GM18507 (cell line): Measurements from ENCODE around the gene SNN.
A peak's percentile ranks its signal among the peaks of the same experiment; 100 is the strongest.

ENCODE experiments used
- DNase-seq: peaks from one replicate; pipeline ENCODE4 v3.0.0; 2011; ENCODE audit warnings: low read depth; ENCODE audit not compliant: insufficient read length; ENCODE audit errors: extremely low spot score
- FAIRE-seq: peaks from 2 replicates; lab custom pipeline; 2011; peaks lifted over from hg19 to GRCh38; lab: Jason Lieb, UNC

The SNN gene

DNA sequence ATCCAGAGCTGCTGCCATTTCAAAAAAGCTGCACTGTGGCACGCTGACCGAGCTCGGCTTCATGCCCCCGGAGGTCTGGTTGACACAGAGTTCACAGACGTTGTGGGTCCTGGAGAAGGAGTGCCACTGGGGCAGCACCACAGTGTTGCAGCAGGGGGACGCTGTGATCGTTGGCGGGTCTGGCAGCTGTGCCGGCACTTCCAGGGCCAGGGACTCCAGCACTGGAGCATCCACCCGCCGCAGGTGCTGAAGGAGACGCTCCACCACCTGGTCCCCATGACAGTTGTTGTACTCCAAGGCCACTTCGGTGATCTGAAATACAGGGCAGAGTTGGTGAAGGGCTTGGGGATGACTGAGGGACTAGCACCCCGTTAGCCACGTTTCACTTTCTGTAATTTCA lies 23.5 kb downstream of the SNN start:
- FAIRE-seq, result no peak
- DNase-seq, result no peak

DNA sequence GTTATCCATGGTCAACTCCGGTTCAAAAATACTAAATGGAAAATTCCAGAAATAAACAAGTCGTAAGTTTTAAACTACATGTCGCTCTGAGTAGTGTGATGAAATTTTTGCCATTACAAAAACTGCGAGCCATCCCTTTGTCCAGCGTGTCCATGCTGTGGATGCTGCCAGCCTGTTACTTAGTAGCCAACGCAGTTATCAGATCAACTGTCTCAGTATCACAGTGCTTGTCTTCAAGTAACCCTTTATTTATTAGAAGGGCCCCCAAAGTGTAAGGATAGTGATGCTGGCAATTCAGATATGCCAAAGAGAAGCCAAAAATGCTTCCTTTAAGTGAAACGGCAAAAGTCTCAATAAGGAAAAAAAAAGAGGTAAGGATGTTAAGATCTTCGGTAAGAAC lies 23.9 kb downstream of the SNN start:
- DNase-seq (no peak), FAIRE-seq (no peak)

DNA sequence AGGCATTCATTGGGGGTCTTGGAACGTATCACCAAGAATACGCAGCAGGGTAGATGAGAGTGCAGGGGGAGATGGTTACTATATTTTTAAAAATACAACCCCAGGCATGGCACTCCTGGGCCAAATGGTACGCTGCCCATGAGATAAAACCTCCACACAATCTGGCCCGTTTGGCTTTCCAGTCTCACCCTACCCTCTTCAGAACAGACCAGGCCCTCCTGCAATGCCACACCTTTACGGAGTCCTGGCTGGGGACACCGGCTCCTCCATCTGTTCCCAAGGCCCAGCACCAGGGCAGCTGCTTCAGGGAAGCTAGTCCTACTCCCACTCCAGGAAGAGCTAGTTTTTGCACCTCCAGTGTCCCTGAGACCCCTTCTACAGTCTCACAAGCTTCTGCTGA lies 24.4 kb downstream of the SNN start:
- DNase-seq (no peak), FAIRE-seq (no peak)

DNA sequence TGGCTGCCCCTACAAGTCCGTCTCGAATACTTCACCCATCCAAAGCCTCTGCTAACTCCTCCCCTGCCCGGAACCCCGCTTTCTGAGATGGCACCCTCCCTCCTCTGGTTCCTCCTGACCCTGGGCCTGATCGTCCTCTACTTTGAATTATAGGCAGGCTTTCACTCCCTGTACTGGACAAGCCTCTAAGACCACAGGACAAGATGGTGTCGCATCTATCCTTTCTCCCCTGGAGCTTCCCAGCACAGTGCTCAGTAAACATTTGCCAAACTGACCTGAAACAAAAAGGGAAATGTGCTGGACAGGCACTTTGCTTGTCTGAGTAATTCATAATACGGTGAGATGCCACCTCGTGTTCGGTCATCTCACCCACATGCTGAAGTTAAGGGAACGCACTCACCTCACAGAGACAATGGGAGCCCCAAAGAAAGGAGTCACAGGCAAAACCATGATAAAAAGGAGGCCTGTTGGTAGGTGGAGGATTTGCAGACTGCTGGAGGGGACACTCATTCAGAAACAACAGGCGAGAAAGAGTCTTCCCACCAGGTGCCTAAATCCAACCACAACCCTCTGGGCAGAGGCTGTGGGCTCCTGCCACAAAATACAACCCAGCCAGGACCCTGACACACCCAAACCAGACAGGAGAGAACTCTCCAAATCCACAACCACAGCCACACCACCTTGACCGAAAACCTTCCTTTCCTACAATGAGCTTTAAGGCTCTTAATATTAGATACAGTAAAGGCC lies 28.2 kb downstream of the SNN start:
- DNase-seq, result no peak
- FAIRE-seq, result no peak

DNA sequence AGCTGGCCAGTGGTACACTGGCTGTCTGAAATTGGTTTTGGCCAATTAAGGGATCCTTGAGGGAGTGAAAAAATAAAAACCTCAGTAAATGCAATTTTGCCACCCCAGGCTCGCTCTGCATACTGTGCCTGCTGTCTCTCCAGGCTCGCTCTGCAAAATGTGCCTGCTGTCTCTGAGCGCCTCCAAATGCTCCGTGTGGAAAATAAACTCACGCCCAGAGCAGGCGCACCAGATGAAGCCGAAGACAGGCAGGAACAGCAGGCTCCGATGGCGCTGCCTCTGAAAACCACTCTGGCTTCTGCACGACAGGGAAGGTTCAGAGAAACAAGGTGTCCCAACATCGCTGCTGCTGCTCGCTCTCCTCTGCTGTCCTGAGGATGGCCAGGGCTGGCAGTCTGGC lies 29.1 kb downstream of the SNN start:
- DNase-seq, result no peak

DNA sequence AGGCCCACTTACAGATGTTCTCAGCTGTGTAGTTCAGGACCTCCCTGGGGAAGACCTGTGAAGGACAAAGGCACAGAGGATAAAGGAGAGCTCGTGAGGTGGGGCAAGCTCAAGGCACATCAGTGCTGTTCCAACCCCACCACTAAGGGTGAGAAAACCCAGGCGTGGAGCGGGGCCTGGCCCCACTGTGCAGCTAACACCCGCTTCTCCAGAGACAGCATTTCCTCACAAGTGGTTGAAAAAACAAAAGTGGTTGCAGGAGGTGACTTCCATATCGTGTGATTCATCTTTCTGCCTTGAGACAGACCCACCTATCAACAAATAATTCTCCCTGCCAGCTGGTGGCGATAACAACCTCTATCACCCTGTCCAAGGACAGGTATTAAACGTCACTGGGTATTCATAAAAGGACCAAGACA lies 30.0 kb downstream of the SNN start:
- FAIRE-seq (no peak), DNase-seq (no peak)

More for the DNA sequence above, 29.1 kb downstream of the SNN start:
- FAIRE-seq, result no peak

DNA sequence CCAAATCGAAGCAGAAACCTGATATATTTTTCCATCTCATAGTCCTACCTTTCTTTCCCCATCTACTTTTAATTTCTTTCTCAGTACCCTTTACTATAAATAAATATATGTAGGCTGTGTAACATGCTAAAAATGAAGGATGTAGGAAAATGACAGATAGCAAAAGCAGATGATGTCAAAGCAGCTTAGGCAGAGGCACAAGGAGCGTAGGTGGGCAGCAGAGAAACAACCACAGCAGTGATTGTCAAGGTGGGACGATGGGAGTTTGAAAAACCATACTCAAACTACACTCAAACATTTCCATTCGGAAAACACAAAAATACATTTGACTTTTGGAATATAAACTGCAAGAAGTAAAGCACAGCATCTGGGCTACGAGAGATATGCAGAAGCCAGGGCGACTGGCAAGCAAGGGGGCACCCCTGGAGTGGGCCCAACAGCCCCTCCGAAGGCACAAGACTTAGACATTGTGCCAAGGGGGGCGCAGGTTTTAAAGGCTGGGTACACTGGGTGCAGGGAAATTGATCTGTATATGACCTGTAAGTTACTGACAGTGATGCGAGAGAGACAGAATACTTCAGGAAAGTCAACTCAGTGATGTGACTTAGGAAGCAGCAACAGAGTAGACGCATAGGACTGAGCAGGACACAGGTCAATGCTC lies 31.1 kb downstream of the SNN start:
- FAIRE-seq (no peak), DNase-seq (no peak)

DNA sequence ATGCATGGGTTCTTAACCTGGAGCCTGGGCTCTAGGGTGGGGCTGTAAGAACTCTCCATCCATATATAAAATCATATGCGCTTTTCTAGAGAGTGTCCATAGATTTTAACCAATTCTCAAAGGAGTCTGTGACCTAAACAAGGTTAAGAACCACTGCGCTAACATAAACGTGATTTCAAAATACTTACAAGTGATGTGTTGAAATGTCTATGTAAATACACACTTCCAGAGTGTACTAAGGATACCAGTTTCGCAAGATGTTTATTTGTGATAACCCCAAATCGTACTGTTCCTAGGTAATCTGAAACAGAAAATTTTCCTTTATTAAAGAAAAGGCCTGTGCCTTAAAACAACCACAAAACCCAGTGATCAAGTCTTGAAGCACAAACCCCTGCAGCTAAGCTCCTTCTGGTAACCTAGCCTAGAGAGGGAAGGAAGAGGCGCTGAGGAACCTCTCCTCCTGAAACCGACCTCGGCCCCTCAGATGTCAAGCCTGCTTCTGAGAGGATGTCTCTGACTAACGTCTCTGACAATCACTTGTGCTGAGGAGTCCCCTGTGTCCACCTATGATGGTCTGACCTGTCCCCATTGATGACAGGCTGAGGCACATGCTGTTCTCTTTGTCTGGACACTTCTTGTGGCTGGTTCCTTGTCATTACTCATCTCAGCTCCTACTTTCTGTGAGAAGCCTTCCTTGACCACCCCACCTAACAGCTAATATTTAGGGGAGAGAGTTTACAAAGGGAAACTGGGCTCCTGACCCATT lies 32.2 kb downstream of the SNN start:
- FAIRE-seq (no peak), DNase-seq (no peak)

DNA sequence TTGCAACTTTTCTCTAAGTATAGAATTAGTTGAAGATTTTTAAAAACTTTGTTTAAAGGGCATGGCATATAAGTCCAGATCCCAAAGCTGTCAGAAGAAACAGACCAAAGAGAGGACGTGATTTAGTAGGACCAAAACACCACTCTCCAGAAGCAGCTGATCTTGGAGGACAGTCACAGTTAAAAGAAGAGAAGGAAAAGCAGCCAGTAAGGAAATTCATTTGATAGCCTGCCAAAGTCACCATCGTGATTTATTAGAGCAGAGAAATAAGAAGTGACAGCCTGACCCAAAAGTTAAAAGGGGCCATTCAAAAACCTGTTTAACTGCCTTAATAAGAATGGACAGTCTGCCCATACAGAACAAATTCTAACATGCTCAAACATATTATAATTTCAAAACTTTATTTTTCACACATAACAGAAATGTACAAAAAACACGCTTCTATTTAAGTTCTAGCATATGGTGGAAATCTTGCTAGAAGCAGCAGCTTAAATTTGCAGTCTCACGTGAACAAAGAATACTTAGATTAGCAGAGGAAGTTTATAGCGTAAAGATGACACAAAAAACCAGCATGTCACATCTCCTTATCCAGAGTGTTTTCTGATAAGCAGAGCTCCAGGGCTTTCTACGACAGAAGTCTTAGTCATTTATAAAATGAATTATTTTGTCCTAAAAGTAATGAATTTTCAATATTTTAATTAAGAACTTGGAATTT lies 37.2 kb downstream of the SNN start:
- DNase-seq (no peak), FAIRE-seq (no peak)

DNA sequence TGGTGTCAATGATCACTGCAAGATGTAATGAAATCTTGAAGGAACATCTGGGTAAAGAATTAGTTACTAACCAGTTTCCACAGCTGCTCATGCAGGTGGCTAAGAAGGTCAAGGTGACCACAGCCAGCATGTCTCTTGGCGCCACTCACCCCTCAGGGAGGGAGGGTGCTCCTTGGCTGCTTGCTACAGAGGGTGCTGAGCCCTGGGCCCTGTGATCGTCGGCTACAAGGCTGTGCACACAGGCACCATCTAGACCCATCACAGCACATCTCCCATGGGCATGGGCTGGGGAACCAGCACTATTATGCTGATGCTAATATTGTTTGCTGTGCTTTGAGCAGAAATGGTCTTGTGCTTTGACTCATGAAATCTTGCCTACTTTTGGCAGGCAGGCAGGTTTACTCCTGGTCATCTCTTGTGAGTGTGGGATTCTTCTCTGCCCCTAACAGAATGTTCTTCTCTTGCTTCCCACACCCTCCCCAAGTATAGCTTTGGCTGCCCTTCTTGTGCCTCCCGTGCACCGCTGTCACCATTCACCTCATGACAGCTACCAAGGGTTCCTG lies 38.0 kb downstream of the SNN start:
- FAIRE-seq (peak; percentile 81), DNase-seq (no peak)

DNA sequence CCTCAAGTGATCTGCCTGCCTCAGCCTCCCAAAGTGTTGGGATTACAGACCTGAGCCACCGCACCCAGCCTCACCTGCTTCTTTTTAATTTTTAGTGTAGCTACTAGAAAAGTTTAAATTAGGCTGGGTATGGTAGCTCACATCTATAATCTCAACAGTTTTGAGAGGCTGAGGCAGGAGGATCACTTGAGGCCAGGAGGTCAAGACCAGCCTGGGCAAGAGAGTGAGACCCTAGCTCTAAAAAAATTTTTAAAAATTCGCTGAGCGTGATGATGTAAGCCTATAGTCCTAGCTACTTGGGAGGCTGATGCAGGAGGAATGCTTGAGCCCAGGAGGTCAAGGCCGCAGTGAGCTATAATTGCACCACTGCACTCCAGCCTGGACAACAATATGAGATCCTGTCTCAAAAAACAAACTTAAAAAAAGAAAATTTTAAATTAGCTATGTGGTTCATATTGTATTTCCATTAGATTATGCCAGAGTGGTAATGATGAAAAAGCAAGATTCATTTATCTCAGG lies 39.5 kb downstream of the SNN start:
- no peak for DNase-seq
- no peak for FAIRE-seq

DNA sequence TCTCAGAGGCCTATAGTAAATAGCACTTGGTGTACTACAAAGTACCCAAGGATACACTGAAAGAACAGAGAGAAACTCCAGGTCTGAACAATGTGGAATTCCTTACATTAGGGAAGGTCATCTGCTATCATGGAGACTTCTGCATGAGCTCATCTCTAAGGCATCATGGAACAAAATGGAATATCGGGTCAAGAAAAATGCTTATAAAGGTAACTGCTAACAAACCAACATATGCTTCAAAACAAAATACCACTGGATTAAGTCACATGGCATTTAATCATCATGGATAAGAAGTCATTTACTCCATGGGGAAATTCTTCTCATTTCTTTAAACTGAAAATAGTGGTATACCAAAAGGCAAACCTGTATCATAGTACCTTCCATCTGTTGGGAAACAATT lies 40.2 kb downstream of the SNN start:
- FAIRE-seq (no peak), DNase-seq (no peak)

DNA sequence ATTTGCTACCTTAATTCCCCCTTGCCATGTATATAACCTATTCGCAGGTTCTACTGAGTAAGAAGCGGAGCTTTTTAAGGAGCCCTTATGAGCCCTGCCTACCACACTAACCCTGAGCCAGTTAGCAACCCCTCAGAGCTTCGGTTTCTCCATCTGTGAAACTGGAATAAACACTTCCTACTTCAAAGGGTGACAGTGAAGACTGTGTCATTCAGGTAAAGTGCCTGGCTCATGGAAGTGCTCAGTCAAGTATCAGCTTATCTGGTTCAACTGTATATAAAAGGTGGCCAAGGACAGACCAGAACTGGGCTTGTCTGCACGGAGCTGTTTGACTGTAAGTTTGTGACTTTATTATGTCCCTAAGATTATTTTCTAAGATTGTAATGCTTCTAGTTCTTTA lies 43.4 kb downstream of the SNN start:
- DNase-seq (no peak), FAIRE-seq (no peak)

DNA sequence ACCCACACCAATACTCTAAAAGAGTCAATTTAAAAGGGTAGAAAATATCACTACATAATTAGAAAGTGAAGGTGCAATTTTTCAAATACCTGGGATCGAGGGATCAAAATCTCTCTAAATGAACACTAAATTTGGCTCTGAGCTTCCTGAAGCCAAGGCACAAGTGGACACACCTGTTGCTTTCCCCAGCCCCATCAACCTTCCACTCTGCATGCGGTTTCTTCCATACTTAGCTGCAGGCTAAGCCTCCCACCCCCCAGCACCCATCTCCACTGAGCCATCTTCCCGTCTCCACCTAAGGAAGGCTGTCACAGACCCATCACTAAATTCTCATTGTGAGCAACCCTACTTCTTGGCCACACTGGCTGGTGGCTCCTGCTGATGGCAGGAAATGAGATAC lies 43.9 kb downstream of the SNN start:
- DNase-seq, result no peak
- no peak for FAIRE-seq

DNA sequence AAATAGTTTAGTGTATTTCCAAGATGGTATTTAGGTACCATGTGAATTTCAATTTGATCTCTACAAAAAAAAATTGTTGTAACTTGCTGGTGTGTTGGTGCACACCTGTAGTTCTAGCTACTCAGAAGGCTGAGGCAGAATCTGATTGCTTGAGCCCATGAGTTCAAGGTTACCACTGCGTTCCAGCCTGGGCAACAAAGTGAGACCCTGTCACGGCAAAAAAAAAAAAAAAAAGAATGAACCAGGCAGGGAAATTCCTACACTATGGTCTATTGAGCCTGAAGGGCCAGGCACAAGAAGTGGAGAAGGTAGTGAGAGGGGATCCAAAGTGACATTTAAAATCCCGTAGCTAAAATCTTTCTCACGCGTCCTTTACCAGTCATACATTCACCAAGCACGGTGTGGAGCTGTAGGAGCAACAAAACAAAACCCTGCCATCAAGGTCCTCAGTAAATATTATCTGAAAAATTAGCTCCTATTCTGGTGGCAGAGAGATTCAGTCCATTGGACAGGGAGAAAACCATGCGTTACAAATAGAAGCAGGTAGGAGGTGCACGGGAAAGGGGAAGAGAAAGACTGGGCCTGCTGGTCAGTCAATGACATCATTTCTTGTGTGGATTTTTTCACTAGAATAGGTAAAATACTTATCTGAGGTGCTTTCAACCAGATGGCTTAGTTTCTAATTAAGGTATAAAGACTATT lies 47.1 kb downstream of the SNN start:
- FAIRE-seq, result peak; percentile 45

DNA sequence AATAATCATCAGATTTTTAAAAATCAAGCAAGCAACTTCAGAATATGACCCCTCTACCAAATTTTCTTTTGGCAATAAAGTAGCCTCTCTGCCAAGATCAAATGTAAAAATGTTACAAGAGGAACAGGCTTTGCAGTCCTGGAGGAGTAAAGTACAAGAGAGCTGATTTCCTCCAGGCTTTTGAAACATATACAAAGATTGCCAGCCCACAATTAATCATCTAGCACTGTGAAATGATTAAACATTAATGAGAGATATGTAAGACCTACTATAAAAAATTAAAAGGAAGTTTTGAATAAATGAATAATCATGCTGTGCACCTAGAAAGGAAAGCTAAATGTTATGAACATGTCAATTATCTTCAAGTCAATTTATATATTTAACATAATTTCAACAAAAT lies 48.1 kb downstream of the SNN start:
- DNase-seq, result no peak
- FAIRE-seq, result no peak

More for the DNA sequence above, 47.1 kb downstream of the SNN start:
- DNase-seq, result no peak

DNA sequence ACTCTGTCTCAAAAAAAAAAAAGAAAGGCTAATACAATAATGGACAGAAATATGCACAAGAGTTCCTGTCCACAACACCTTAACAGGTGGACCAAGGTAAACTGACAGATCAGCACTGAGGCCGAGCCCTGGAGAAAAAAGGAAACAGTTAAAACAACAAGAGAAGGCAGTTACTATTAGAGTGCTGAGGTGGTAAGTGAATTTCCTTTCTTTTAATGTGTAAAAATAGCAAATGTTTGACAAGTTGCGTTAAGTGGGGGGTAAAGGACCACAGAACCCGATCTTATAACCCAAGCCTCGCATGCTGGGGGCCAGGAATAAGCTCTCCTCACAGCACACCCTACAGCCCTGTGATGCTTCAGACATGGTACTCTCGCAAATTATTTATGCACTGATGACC lies 49.6 kb downstream of the SNN start:
- FAIRE-seq (no peak), DNase-seq (no peak)

DNA sequence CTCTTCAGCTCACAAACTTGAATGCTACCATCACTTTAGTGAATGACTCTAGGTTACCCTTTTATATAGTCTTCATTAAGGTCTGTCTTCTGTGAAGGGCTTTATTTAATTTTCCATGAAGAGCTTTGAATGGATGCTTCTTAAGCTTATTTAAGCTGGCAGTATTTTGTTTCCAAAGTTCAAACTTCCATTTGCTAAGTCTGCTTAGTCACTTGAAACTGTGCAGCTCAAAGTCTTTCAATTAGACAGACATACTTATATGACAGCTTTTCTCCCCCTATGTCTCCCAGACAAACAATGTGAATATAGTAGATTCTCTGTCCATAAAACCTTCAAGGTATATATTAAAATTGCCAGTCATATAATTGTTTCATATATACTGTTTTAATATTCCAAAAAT lies 50.9 kb downstream of the SNN start:
- FAIRE-seq (no peak), DNase-seq (no peak)

DNA sequence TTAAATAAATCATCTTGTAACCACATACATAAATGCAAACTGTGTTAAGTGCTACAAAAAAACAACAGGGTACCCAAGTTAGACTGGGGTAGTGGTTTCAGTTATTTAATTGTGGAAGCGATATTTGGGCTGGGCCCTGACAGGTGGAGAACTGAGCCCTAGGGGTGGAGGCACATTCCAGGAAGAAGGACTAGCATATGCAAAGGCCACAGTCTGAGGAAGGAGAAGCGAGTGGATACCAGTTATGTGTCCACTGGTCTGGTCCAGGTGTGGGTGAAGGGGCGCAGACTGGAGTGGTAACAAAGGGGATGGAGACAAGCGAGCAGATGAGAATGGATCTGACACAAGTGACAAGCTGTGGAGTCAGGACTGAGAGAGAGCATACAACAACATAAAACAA lies 51.5 kb downstream of the SNN start:
- FAIRE-seq (no peak), DNase-seq (no peak)
